Measurements from ENCODE around the gene MIS18BP1. TPM values are rescaled to one million over a fixed set of nuclear protein-coding genes. Genes with fewer than 3 reads are reported as not detected.

The MIS18BP1 gene
- total and polyA plus RNA-seq, 4 donors: 3.6 to 39.9 (median 13.5) TPM

- TF ChIP-seq TAF1 (conservative IDR thresholded peaks at IDR 0.05) (no peak), SP1 (IDR thresholded peaks at IDR 0.05) (no peak), JUND (IDR thresholded peaks at IDR 0.05) (no peak), RXRA (IDR thresholded peaks at IDR 0.05) (no peak), HNF4G (IDR thresholded peaks at IDR 0.05) (no peak), GABPA (IDR thresholded peaks at IDR 0.05 in 1 of 2, conservative IDR thresholded peaks at IDR 0.05 in 1 of 2) (no peak), HNF4A (conservative IDR thresholded peaks at IDR 0.05) (no peak), FOXA2 (IDR thresholded peaks at IDR 0.05) (no peak), FOXA1 (IDR thresholded peaks at IDR 0.05) (no peak), YY1 (IDR thresholded peaks at IDR 0.05) (no peak), RAD21 (IDR thresholded peaks at IDR 0.05) (no peak), EGR1 (IDR thresholded peaks at IDR 0.05; ENCODE audit: low read depth in 2 of 2) (no peak), ATF3 (IDR thresholded peaks at IDR 0.05) (no peak), NR2F2 (IDR thresholded peaks at IDR 0.05) (no peak)
- TF ChIP-seq, protein P1, sequence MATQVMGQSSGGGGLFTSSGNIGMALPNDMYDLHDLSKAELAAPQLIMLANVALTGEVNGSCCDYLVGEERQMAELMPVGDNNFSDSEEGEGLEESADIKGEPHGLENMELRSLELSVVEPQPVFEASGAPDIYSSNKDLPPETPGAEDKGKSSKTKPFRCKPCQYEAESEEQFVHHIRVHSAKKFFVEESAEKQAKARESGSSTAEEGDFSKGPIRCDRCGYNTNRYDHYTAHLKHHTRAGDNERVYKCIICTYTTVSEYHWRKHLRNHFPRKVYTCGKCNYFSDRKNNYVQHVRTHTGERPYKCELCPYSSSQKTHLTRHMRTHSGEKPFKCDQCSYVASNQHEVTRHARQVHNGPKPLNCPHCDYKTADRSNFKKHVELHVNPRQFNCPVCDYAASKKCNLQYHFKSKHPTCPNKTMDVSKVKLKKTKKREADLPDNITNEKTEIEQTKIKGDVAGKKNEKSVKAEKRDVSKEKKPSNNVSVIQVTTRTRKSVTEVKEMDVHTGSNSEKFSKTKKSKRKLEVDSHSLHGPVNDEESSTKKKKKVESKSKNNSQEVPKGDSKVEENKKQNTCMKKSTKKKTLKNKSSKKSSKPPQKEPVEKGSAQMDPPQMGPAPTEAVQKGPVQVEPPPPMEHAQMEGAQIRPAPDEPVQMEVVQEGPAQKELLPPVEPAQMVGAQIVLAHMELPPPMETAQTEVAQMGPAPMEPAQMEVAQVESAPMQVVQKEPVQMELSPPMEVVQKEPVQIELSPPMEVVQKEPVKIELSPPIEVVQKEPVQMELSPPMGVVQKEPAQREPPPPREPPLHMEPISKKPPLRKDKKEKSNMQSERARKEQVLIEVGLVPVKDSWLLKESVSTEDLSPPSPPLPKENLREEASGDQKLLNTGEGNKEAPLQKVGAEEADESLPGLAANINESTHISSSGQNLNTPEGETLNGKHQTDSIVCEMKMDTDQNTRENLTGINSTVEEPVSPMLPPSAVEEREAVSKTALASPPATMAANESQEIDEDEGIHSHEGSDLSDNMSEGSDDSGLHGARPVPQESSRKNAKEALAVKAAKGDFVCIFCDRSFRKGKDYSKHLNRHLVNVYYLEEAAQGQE (IDR thresholded peaks at IDR 0.05): no peak
- TF ChIP-seq, protein P2, sequence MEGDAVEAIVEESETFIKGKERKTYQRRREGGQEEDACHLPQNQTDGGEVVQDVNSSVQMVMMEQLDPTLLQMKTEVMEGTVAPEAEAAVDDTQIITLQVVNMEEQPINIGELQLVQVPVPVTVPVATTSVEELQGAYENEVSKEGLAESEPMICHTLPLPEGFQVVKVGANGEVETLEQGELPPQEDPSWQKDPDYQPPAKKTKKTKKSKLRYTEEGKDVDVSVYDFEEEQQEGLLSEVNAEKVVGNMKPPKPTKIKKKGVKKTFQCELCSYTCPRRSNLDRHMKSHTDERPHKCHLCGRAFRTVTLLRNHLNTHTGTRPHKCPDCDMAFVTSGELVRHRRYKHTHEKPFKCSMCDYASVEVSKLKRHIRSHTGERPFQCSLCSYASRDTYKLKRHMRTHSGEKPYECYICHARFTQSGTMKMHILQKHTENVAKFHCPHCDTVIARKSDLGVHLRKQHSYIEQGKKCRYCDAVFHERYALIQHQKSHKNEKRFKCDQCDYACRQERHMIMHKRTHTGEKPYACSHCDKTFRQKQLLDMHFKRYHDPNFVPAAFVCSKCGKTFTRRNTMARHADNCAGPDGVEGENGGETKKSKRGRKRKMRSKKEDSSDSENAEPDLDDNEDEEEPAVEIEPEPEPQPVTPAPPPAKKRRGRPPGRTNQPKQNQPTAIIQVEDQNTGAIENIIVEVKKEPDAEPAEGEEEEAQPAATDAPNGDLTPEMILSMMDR (IDR thresholded peaks at IDR 0.05; ENCODE audit: low read depth, low read length, missing input control): no peak
- TF ChIP-seq, protein P3, sequence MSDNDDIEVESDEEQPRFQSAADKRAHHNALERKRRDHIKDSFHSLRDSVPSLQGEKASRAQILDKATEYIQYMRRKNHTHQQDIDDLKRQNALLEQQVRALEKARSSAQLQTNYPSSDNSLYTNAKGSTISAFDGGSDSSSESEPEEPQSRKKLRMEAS (IDR thresholded peaks at IDR 0.05): no peak
- TF ChIP-seq, protein P4, sequence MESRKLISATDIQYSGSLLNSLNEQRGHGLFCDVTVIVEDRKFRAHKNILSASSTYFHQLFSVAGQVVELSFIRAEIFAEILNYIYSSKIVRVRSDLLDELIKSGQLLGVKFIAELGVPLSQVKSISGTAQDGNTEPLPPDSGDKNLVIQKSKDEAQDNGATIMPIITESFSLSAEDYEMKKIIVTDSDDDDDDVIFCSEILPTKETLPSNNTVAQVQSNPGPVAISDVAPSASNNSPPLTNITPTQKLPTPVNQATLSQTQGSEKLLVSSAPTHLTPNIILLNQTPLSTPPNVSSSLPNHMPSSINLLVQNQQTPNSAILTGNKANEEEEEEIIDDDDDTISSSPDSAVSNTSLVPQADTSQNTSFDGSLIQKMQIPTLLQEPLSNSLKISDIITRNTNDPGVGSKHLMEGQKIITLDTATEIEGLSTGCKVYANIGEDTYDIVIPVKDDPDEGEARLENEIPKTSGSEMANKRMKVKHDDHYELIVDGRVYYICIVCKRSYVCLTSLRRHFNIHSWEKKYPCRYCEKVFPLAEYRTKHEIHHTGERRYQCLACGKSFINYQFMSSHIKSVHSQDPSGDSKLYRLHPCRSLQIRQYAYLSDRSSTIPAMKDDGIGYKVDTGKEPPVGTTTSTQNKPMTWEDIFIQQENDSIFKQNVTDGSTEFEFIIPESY (IDR thresholded peaks at IDR 0.05): no peak
- 96% methylated on average over 4 of the region's 4 CpGs for WGBS
- H3K36me3 ChIP-seq (ENCODE audit: control insufficient read depth in 4 of 4, insufficient read depth in 3 of 4, low read depth in 1 of 4, low read length in 3 of 4): no peaks in the 10 kb centered on the region
- H3K9me3 ChIP-seq (ENCODE audit: control insufficient read depth in 4 of 4, low read length in 3 of 4): no peaks in the 10 kb centered on the region
- no peak overlapping the region for H3K4me3 ChIP-seq (ENCODE audit: low read depth in 1 of 3, low read length in 3 of 3)
- no peak overlapping the region for H3K27ac ChIP-seq (ENCODE audit: low read depth in 1 of 2, low read length in 2 of 2)
- H3K9ac ChIP-seq (ENCODE audit: low read depth in 1 of 2, low read length in 2 of 2): no peak overlapping the region
- DNase-seq (ENCODE audit: low spot score): no peak
- no peaks in the 10 kb centered on the region for H3K27me3 ChIP-seq (ENCODE audit: control insufficient read depth in 4 of 4, insufficient read depth in 4 of 4, low read length in 3 of 4)
- no peaks in the 10 kb centered on the region for H3K4me1 ChIP-seq (ENCODE audit: control insufficient read depth in 4 of 4, insufficient read depth in 4 of 4, low read length in 3 of 4)
These were observed 58.0 kb downstream of the MIS18BP1 start for GRCh38 chr14:45194964-45195363.

Data from liver (tissue), 9 donors.